Progenitor cell of endocrine pancreas (in vitro differentiated cells): ENCODE measurements around the gene PRMT9. TPM values are rescaled to one million over a fixed set of nuclear protein-coding genes. Genes with fewer than 3 reads are reported as not detected.
A peak's percentile ranks its signal among the peaks of the same experiment; 100 is the strongest.

Experiments
- DNase-seq: peaks from one replicate; pipeline ENCODE4 v3.0.0; 2021; ENCODE audit warnings: low spot score; ENCODE audit not compliant: unreplicated experiment
- H3K27ac Mint-ChIP-seq: 2 replicates; pipeline ENCODE4 v1.8.0; 2021; ENCODE audit warnings: mild to moderate bottlenecking, moderate library complexity, mixed read lengths
- H3K27me3 Mint-ChIP-seq: 2 replicates; pipeline ENCODE4 v1.8.0; 2021; ENCODE audit warnings: mixed read lengths
- H3K36me3 Mint-ChIP-seq: 2 replicates; pipeline ENCODE4 v1.8.0; 2022; ENCODE audit warnings: mixed read lengths; ENCODE audit not compliant: insufficient read depth
- H3K4me1 Mint-ChIP-seq: 2 replicates; pipeline ENCODE4 v1.8.0; 2021; ENCODE audit warnings: low read depth, mixed read lengths
- H3K4me3 Mint-ChIP-seq: 2 replicates; pipeline ENCODE4 v1.8.0; 2021; ENCODE audit warnings: low read depth, mild to moderate bottlenecking, moderate library complexity, mixed read lengths
- H3K9me3 Mint-ChIP-seq: 2 replicates; pipeline ENCODE4 v1.8.0; 2021; ENCODE audit warnings: low read depth, mixed read lengths
- total RNA-seq: library from RNA; stranded (reverse); gene quantifications from 2 replicates; pipeline ENCODE4 v1.2.1, GENCODE V29; 2021
- TF ChIP-seq, protein P1 (sequence below): fragments of 200-600 bp; sonication (generic); IDR thresholded peaks from one replicate; pipeline ENCODE4 v1.5.0; 2021; ENCODE audit warnings: antibody characterized with exemption, mild to moderate bottlenecking; ENCODE audit not compliant: unreplicated experiment

The PRMT9 gene
- total RNA-seq, 1 donor from 2014 or later = 13.0 TPM

DNA sequence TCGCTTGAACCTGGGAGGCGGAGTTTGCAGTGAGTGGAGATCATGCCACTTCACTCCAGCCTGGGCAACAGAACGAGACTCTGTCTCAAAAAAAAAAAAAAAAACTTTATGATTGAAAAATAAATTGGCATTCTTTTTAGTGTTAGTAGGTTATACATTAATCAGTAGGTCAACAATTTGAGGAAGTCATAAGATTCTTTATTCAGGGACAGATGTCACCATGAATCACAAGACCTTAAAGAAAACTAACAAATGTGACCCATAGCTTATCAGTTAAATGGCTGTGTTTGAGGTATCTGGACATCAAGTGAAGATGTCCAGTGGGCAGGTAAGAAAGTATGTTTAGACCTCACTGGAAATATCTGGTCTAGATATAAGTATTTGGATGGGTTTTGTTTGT, 9.3 kb upstream of the PRMT9 start:
- Mint-ChIP-seq H3K4me3 (no peak overlapping the region), H3K27ac (no peak overlapping the region), H3K36me3 (no peaks in the 10 kb centered on the region), H3K27me3 (no peaks in the 10 kb centered on the region), H3K4me1 (no peaks in the 10 kb centered on the region), H3K9me3 (no peaks in the 10 kb centered on the region)
- DNase-seq = no peak
- TF ChIP-seq, protein P1, sequence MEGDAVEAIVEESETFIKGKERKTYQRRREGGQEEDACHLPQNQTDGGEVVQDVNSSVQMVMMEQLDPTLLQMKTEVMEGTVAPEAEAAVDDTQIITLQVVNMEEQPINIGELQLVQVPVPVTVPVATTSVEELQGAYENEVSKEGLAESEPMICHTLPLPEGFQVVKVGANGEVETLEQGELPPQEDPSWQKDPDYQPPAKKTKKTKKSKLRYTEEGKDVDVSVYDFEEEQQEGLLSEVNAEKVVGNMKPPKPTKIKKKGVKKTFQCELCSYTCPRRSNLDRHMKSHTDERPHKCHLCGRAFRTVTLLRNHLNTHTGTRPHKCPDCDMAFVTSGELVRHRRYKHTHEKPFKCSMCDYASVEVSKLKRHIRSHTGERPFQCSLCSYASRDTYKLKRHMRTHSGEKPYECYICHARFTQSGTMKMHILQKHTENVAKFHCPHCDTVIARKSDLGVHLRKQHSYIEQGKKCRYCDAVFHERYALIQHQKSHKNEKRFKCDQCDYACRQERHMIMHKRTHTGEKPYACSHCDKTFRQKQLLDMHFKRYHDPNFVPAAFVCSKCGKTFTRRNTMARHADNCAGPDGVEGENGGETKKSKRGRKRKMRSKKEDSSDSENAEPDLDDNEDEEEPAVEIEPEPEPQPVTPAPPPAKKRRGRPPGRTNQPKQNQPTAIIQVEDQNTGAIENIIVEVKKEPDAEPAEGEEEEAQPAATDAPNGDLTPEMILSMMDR = no peak

DNA sequence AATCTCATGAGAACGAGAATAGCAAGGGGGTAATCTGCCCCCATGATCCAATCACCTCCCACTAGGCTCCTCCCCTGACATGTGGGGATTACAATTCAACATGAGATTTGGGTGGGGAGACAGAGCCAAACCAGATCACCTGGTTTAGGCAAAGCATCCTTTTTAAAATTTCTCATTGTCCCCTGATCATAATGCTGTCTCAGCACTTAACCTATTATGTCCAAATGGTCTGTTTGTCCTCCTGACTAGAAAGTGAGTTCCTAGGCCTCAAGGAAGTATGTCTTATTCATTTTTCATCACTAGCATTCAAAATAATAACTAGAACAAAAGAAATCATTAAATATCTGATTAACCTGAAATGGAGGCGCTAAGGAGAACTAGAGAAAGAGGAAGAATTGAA, 7.9 kb upstream of the PRMT9 start:
- Mint-ChIP-seq H3K4me1 (no peaks in the 10 kb centered on the region), H3K4me3 (no peak overlapping the region), H3K27ac (no peak overlapping the region), H3K9me3 (no peaks in the 10 kb centered on the region), H3K36me3 (no peaks in the 10 kb centered on the region), H3K27me3 (no peaks in the 10 kb centered on the region)
- TF ChIP-seq, protein P1 = no peak
- no peak for DNase-seq

DNA sequence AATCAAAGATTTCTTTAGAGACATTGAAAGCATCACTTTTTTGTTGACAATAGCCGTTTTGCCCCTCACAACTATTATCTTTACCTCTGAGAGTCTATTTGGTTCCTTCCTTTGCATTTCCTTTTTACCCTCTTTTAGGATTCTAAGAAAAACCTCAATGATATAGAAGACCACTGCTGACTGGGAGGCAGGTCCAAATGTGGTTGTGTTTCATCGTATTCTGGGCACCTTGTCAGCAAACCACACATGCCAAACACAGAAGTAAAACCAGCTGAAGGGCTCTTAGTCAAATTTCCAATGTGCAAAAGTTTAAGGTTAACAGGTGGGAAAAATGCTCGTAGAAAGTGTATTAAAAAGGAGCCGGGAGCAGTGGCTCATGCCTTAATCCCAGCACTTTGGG, 5.1 kb upstream of the PRMT9 start:
- Mint-ChIP-seq H3K27ac (no peak overlapping the region), H3K4me3 (no peak overlapping the region), H3K9me3 (no peaks in the 10 kb centered on the region), H3K4me1 (peaks cover 3% of the 10 kb centered on the region), H3K36me3 (no peaks in the 10 kb centered on the region), H3K27me3 (no peaks in the 10 kb centered on the region)
- TF ChIP-seq, protein P1 = no peak
- DNase-seq = no peak

DNA sequence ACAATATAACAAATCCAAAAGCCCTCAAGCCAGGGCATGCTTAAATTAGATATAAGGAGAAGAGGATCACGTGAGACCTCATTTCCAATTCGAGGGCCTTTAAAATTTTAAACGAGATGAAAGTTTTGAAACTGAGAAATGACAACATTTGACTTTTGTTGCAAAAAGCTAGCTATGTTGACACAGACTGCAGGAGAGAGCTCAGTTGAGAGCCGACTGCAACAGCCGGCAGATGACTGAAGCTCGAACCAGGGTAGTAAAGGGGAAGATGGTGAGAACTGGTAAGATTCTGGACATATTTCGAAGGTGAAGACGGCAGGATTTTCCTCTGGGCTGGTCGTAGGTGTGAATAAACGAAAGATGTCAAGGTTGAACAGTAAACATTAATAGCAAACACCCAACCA, 773 bp downstream of the PRMT9 start:
- peaks cover 9% of the 10 kb centered on the region for H3K4me1 Mint-ChIP-seq
- DNase-seq = no peak
- TF ChIP-seq, protein P1 = no peak
- H3K9me3 Mint-ChIP-seq = no peaks in the 10 kb centered on the region
- H3K4me3 Mint-ChIP-seq = peak overlapping the region; percentile 95
- H3K36me3 Mint-ChIP-seq = peaks cover 4% of the 10 kb centered on the region
- H3K27me3 Mint-ChIP-seq = no peaks in the 10 kb centered on the region
- H3K27ac Mint-ChIP-seq = peak overlapping the region; percentile 99

DNA sequence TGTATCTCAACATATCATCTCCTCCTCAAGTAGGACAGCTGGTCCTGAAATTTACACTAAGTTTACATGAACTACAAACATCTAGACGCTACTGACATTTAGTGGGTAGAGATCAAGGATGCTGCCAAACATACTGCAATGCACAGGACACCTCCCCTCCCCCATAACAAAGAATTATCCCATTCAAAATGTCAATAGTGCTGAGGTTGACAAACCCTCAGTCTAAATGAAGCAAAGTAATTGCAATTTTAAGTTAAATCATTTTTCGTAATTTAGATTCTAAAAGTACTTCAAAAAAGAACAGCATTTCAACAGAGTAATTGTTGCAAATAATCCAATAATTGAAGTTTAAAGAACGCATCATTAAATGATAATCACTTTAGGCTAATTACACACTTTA, 1.2 kb downstream of the PRMT9 start:
- peak overlapping the region; percentile 99 for H3K27ac Mint-ChIP-seq

More for the DNA sequence above, 1.2 kb downstream of the PRMT9 start:
- no peak for DNase-seq
- Mint-ChIP-seq H3K4me3 (peak overlapping the region; percentile 95), H3K9me3 (no peaks in the 10 kb centered on the region), H3K36me3 (peaks cover 7% of the 10 kb centered on the region), H3K27me3 (no peaks in the 10 kb centered on the region), H3K4me1 (peaks cover 9% of the 10 kb centered on the region)
- TF ChIP-seq, protein P1 = no peak
